B cell (primary cell): ENCODE data around the gene KCNG4. TPM values are rescaled to one million over a fixed set of nuclear protein-coding genes. Genes with fewer than 3 reads are reported as not detected.

Source experiments
- ATAC-seq: fragments of 200-7000 bp; cut with Tn5 transposase; one replicate; pipeline ENCODE4 v1.10.0; 2021; ENCODE audit warnings: low read depth, mild to moderate bottlenecking, moderate number of reproducible peaks, moderate library complexity
- CTCF ChIA-PET: fragments of 350-600 bp; sonication (Branson Sonifier 250); formaldehyde crosslinking; loops from one replicate; lab custom pipeline; 2021; ENCODE audit warnings: antibody characterized with exemption, inconsistent platforms; lab: Charles Lee
- POLR2A ChIA-PET: fragments of 350-600 bp; sonication (Branson Sonifier 250); formaldehyde crosslinking; loops from one replicate; lab custom pipeline; 2021; ENCODE audit warnings: antibody characterized with exemption; lab: Charles Lee
- DNase-seq: peaks from one replicate; pipeline ENCODE4 v3.0.0; 2013
- H2AFZ ChIP-seq: 2 replicates; pipeline ENCODE4 v1.6.1; 2012; ENCODE audit warnings: mild to moderate bottlenecking, low read depth, low read length; ENCODE audit not compliant: insufficient read depth, poor library complexity, severe bottlenecking
- H3K27ac ChIP-seq, 2 donors: 1 replicate in 1 of 2; 2 replicates in 1 of 2; pipeline ENCODE4 v1.5.1; 2012 to 2013; ENCODE audit warnings: low read length in 2 of 2, mild to moderate bottlenecking in 2 of 2, moderate library complexity in 1 of 2
- H3K27me3 ChIP-seq, 4 experiments: fragments of 200-600 bp in 1 of 4; sonication (generic) in 1 of 4; replicated peaks in 1 of 4; 1 replicate in 2 of 4; 2 replicates in 2 of 4; pipeline versions ENCODE4 v1.6.1 to v1.7.0; 2013 to 2016; ENCODE audit warnings: low read length in 3 of 4, mild to moderate bottlenecking in 2 of 4, mixed read lengths in 1 of 4, moderate library complexity in 1 of 4; ENCODE audit not compliant: insufficient read depth in 4 of 4, control insufficient read depth in 3 of 4; ENCODE audit errors: control extremely low read depth in 1 of 4
- H3K36me3 ChIP-seq, 2 experiments: replicated peaks in 1 of 2; 1 replicate in 1 of 2; 2 replicates in 1 of 2; pipeline versions ENCODE4 v1.6.1 to v1.7.1; 2013; ENCODE audit warnings: low read length in 1 of 2; ENCODE audit not compliant: insufficient read depth in 2 of 2, control insufficient read depth in 1 of 2; ENCODE audit errors: control extremely low read depth in 1 of 2, extremely low read depth in 1 of 2
- H3K4me1 ChIP-seq, 2 donors: fragments of 200-600 bp in 1 of 2; sonication (generic) in 1 of 2; 1 replicate in 1 of 2; 2 replicates in 1 of 2; pipeline versions ENCODE4 v1.5.1 to v1.6.1; 2013 to 2017; ENCODE audit warnings: low read length in 2 of 2; ENCODE audit not compliant: control insufficient read depth in 2 of 2, insufficient read depth in 2 of 2
- H3K4me2 ChIP-seq: replicated peaks from 2 replicates; pipeline ENCODE3; 2012; ENCODE audit warnings: mild to moderate bottlenecking, low read depth, low read length; ENCODE audit not compliant: poor library complexity, severe bottlenecking
- H3K4me3 ChIP-seq, 5 experiments: fragments of 200-600 bp in 1 of 5; sonication (generic) in 1 of 5; 1 replicate in 3 of 5; 2 replicates in 2 of 5; pipeline versions ENCODE4 v1.5.1 to v1.7.0; 2011 to 2016; ENCODE audit warnings: low read length in 4 of 5, mild to moderate bottlenecking in 4 of 5, low read depth in 2 of 5, control low read depth in 1 of 5, moderate library complexity in 1 of 5; ENCODE audit not compliant: insufficient read depth in 1 of 5; ENCODE audit errors: control extremely low read depth in 1 of 5, extremely low read depth in 1 of 5
- H3K79me2 ChIP-seq: fragments of 200-600 bp; sonication (generic); one replicate; pipeline ENCODE4 v1.6.0; 2016; ENCODE audit warnings: low read length; ENCODE audit not compliant: control insufficient read depth, insufficient read depth
- H3K9ac ChIP-seq: fragments of 200-600 bp; sonication (generic); 2 replicates; pipeline ENCODE4 v1.6.1; 2017; ENCODE audit warnings: mild to moderate bottlenecking, low read length, moderate library complexity
- H3K9me3 ChIP-seq, 3 donors: one replicate each; pipeline versions ENCODE4 v1.6.1 to v1.7.1; 2013; ENCODE audit warnings: low read length in 2 of 3; ENCODE audit not compliant: control insufficient read depth in 2 of 3, insufficient read depth in 1 of 3; ENCODE audit errors: control extremely low read depth in 1 of 3
- H4K20me1 ChIP-seq: 2 replicates; pipeline ENCODE4 v1.6.0; 2012; ENCODE audit warnings: mild to moderate bottlenecking, low read length; ENCODE audit not compliant: insufficient read depth, control insufficient read depth, poor library complexity, severe bottlenecking
- H3K27ac Mint-ChIP-seq: one replicate; pipeline ENCODE4 v1.8.0; 2021; ENCODE audit warnings: mixed read lengths
- H3K27me3 Mint-ChIP-seq: one replicate; pipeline ENCODE4 v1.8.0; 2021; ENCODE audit warnings: mixed read lengths
- H3K4me1 Mint-ChIP-seq: one replicate; pipeline ENCODE4 v1.8.0; 2021; ENCODE audit warnings: mixed read lengths
- H3K4me3 Mint-ChIP-seq: one replicate; pipeline ENCODE4 v1.8.0; 2021; ENCODE audit warnings: mixed read lengths
- H3K9me3 Mint-ChIP-seq: one replicate; pipeline ENCODE4 v1.8.0; 2022; ENCODE audit warnings: mixed read lengths; ENCODE audit not compliant: insufficient read depth
- EZH2 ChIP-seq: IDR thresholded peaks from 2 replicates; pipeline ENCODE4 v1.6.1; 2012; ENCODE audit warnings: borderline replicate concordance, low read depth, mild to moderate bottlenecking, moderate library complexity, low read length; ENCODE audit not compliant: insufficient read depth, poor library complexity, severe bottlenecking
- WGBS: methylation state at CpG from one replicate; pipeline ENCODE4 v1.1.5; 2013; ENCODE audit warnings: missing lambda C conversion rate; ENCODE audit not compliant: insufficient coverage; 5-methylcytosine and 5-hydroxymethylcytosine counted together
- intact Hi-C: fragments of 100-400 bp; cut with micrococcal nuclease; formaldehyde crosslinking; loops from one replicate; pipeline ENCODE4 v1.10.0; 2022
- polyA plus RNA-seq: library from polyadenylated mRNA; depleted of rRNA; stranded (reverse); fragments of >200 nt; gene quantifications from 2 replicates; pipeline ENCODE4 v1.2.3, GENCODE V29; 2012
- total RNA-seq, 2 donors: library from RNA; stranded (reverse); fragments of 120-200 nt in 1 of 2; gene quantifications; 1 replicate in 1 of 2; 2 replicates in 1 of 2; pipeline versions ENCODE4 v1.2.3 to v1.2.4, GENCODE V29; 2013 to 2022
- TF ChIP-seq, protein P1 (sequence below): fragments of 200-600 bp; IDR thresholded peaks from one replicate; pipeline ENCODE4 v1.8.0; 2022; ENCODE audit warnings: antibody characterized with exemption, mild to moderate bottlenecking

KCNG4 gene
- total and polyA plus RNA-seq, 2 donors (not counting 1 experiment from before 2014, with no cell fraction given), result not detected

DNA sequence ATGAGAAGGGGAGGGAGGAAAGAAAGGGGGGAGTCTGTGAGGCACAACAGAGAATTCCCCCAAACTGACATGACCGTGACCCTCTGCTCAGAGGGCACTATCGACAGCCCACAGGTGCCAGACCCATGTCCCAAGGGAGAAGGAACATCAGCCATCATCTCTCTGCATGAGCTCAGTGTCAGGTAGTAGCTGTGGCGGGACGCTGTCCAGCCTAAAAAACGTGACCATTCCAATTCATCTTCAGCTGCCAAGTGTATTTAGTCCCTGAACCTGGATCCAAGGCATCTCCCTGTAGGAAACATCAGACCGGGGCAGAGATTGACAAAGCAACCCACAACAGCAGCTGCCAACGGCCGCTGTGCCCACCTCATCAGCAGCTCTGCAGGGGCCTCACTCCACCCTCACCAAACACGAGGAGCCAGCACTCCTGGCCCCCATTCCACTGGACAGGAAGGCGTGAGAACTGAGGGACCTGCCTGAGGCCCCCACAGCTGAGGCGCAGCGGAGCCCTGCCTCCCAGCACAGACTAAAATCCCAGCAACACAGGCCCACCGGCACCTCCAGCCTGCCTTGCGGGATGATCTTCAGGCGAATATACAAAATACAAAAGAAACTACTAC lies 61.6 kb downstream of the KCNG4 start:
- peaks cover 0 to 3% of the 10 kb centered on the region in 2 donors for H3K4me1 ChIP-seq
- no peak overlapping the region for H2AFZ ChIP-seq
- H3K36me3 ChIP-seq, result peaks cover 0 to 48% of the 10 kb centered on the region in 2 experiments
- POLR2A ChIA-PET, result no interaction called here
- 93% methylated on average over 15 of the region's 15 CpGs for WGBS
- no peaks in the 10 kb centered on the region for H3K27me3 Mint-ChIP-seq
- no peak overlapping the region for H3K27ac Mint-ChIP-seq
- peaks cover under 1% of the 10 kb centered on the region for H3K79me2 ChIP-seq
- H4K20me1 ChIP-seq, result no peaks in the 10 kb centered on the region
- H3K9me3 Mint-ChIP-seq, result no peaks in the 10 kb centered on the region
- no peaks in the 10 kb centered on the region for H3K9me3 ChIP-seq
- H3K27ac ChIP-seq, result no peak overlapping the region
- no peak overlapping the region for H3K9ac ChIP-seq
- no peaks in the 10 kb centered on the region for H3K27me3 ChIP-seq
- DNase-seq, result no peak
- no peak overlapping the region for H3K4me3 Mint-ChIP-seq
- H3K4me3 ChIP-seq, result no peak overlapping the region
- intact Hi-C loops, result no loop called here
- peaks cover 6% of the 10 kb centered on the region for H3K4me1 Mint-ChIP-seq
- CTCF ChIA-PET, result interaction anchor here (1.2 to 1.4 kb wide), 3 partner anchors 9 to 88 kb away, joined by 3 to 4 read pairs (median 4); partner anchors contain the start of gene TAF1C
- ATAC-seq, result no peak
- TF ChIP-seq EZH2, result no peak
- TF ChIP-seq, protein P1, sequence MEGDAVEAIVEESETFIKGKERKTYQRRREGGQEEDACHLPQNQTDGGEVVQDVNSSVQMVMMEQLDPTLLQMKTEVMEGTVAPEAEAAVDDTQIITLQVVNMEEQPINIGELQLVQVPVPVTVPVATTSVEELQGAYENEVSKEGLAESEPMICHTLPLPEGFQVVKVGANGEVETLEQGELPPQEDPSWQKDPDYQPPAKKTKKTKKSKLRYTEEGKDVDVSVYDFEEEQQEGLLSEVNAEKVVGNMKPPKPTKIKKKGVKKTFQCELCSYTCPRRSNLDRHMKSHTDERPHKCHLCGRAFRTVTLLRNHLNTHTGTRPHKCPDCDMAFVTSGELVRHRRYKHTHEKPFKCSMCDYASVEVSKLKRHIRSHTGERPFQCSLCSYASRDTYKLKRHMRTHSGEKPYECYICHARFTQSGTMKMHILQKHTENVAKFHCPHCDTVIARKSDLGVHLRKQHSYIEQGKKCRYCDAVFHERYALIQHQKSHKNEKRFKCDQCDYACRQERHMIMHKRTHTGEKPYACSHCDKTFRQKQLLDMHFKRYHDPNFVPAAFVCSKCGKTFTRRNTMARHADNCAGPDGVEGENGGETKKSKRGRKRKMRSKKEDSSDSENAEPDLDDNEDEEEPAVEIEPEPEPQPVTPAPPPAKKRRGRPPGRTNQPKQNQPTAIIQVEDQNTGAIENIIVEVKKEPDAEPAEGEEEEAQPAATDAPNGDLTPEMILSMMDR, result no peak
- H3K4me2 ChIP-seq, result no peak overlapping the region

DNA sequence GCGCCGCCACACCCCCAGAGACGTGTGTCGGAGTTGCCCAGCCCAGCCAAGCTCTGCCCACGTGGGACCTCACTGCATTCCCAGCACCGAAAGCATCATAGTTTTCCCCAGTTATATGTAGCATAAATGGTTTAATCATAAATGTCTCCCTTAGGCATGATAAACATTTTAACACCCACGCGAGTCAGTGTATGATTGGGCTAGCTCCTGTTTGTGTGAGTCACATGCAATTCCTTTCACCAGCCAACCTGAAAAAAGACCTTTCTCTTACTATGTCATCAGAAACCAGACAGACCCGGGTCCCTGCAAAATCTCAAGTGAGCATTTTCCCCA lies 62.1 kb downstream of the KCNG4 start:
- Histone ChIP-seq H3K9me3 (no peaks in the 10 kb centered on the region), H3K79me2 (no peaks in the 10 kb centered on the region), H3K9ac (no peak overlapping the region), H3K4me2 (no peak overlapping the region), H2AFZ (no peak overlapping the region), H3K4me3 (no peak overlapping the region), H3K27me3 (no peaks in the 10 kb centered on the region), H3K27ac (no peak overlapping the region), H3K4me1 (peaks cover 0 to 3% of the 10 kb centered on the region in 2 donors), H3K36me3 (peaks cover 0 to 43% of the 10 kb centered on the region in 2 experiments), H4K20me1 (no peaks in the 10 kb centered on the region)
- TF ChIP-seq, protein P1, result no peak
- TF ChIP-seq EZH2, result no peak
- 77% methylated on average over 3 of the region's 9 CpGs for WGBS
- CTCF ChIA-PET, result interaction anchor here (1.3 to 1.4 kb wide), 2 partner anchors 9 to 88 kb away, joined by 3 to 4 read pairs; partner anchors contain the start of gene TAF1C
- no peak for DNase-seq
- no peak overlapping the region for H3K4me3 Mint-ChIP-seq
- H3K27me3 Mint-ChIP-seq, result peaks cover 2% of the 10 kb centered on the region
- POLR2A ChIA-PET, result no interaction called here
- no peaks in the 10 kb centered on the region for H3K9me3 Mint-ChIP-seq
- no peak overlapping the region for H3K27ac Mint-ChIP-seq
- H3K4me1 Mint-ChIP-seq, result peaks cover 6% of the 10 kb centered on the region
- no peak for ATAC-seq
- intact Hi-C loops, result no loop called here
